ENCODE data around the gene AP3B1.
A peak's percentile ranks its signal among the peaks of the same experiment; 100 is the strongest.

The AP3B1 gene, protein sequence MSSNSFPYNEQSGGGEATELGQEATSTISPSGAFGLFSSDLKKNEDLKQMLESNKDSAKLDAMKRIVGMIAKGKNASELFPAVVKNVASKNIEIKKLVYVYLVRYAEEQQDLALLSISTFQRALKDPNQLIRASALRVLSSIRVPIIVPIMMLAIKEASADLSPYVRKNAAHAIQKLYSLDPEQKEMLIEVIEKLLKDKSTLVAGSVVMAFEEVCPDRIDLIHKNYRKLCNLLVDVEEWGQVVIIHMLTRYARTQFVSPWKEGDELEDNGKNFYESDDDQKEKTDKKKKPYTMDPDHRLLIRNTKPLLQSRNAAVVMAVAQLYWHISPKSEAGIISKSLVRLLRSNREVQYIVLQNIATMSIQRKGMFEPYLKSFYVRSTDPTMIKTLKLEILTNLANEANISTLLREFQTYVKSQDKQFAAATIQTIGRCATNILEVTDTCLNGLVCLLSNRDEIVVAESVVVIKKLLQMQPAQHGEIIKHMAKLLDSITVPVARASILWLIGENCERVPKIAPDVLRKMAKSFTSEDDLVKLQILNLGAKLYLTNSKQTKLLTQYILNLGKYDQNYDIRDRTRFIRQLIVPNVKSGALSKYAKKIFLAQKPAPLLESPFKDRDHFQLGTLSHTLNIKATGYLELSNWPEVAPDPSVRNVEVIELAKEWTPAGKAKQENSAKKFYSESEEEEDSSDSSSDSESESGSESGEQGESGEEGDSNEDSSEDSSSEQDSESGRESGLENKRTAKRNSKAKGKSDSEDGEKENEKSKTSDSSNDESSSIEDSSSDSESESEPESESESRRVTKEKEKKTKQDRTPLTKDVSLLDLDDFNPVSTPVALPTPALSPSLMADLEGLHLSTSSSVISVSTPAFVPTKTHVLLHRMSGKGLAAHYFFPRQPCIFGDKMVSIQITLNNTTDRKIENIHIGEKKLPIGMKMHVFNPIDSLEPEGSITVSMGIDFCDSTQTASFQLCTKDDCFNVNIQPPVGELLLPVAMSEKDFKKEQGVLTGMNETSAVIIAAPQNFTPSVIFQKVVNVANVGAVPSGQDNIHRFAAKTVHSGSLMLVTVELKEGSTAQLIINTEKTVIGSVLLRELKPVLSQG

DNA sequence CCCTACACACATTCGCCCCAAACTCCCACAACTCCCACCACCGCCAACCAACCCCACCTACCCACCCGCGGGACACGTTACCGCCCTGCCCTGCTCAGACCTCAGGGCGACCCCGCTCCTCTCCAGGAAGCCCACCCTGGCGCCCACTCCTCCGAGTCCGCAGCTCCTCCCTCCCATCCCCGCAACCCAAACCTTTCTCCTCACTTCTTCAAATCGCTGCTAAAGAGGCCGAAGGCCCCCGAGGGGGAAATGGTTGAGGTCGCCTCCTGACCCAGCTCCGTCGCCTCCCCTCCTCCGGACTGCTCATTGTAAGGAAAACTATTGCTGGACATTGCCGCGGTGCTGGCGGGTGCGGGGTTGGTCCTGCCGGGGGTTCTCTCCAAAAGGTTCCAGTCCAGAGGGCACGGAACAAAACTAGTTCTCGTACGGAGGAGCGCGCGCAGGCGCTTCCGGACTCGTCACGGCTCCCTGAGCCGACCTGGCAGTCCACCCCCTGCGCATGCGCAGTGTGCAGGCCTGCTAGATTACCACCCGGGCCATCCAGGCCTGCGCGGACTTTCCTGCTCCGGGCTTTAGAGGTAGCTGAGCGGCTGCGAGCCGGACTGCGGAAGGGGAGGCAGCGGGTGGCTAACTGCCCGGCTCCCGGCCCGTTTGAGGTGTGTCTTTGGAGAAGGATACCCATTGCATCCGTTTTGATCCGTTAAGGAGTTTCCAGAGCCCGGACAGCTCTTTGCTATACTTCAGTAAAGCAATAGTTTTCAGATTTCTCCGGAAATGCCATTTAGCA, at the start of gene AP3B1:
TSS of gene AP3B1 (minus strand) at position 451 of the 787 bp plus-strand sequence. CDS start at position 332, 119 bp downstream.
- peak; percentile 93 to 98 (median 97) for DNase-seq

DNA sequence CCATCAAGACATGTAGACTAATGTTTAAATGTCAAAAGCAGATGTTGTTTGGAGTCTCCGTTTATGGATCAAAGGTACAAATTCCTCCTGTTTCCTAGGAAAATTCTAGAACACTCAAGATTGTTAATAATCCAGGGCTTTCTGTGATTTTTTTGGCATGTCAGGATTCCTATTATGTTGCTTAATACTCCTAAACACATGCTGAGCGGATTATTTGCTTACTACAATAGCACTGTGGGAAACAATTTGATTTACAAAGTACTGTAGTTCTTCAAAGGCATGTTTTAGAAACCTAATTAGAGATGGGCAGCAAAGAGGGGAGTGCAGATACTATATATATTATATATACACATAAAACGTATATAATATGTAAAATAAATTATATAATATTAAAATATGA, 46.9 kb upstream of the AP3B1 start:
- DNase-seq: peak in 2 of 3 experiments; percentile 12 to 53

DNA sequence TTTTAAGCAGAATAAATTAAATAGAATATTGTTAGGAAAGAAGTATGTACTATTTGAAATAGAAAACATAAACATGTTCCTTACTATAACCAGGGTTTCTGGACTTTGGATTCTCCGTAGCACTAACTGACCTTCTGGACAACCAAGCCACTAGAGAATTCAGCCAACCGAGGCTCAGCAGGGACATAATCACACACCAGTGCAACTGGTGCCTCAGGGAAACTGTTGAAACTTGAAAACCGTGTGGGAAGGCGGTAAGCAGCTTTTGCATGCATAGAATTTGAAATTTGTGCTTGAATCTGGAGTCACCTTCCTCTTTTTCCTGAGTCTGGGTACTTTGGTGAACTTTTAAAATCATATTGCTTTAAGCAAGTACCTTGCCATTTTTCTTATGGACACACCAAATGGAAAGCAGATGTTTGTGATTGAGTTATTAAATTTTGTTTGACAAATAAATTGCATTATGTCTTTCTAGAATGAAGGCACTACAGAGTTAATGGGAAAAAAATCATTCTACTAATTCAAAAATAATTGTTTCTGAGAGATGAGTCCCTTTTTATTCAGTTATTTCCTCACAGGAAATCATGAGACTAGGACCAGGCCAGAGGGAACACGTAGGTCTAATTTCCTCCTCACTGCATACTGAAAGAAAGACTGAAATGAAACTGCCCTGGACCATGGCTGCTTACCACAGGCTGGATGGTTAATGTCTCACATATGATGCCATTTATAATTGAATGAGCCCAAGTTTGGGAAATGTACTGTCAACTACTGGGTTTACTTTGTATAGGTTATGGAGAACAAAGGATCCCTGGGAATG, 45.3 kb upstream of the AP3B1 start:
- no peak for DNase-seq

DNA sequence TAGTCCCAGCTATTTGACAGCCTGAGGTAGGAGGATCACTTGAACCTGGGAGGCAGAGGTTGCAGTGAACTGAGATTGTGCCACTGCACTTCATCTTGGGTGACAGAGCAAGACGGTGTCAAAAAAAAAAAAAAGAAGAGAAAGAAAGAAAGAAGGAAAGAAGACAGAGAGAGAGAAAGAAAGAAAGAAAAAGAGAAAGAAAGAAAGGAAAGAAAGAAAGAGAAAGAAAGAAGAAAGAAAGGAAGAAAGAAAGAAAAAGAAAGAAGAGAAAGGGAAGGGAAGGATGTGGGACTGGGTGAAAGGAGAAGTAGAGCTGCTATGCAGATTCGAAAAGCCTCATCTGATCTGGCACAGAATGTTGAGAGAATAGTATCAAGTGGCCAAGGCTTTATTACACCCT, 42.2 kb upstream of the AP3B1 start:
- no peak for DNase-seq

DNA sequence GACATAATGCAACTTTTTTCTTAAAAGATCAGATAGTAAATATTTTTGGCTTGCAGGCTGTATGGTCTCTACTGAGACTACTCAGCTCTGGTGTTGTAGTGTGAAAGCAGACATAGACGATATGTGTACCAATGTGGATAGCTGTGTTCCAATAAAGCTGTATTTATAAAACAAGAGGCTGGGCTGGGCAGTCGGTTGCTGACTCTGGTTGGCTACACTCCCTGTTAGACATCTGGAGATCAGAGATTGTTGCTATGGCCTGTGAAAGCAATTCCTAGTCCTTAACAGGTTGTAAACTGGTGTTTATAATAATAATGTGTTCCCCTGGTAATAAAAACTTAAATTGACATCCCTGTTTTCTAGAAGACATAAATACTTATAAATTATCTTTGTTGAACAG, 41.5 kb upstream of the AP3B1 start:
- no peak for DNase-seq

DNA sequence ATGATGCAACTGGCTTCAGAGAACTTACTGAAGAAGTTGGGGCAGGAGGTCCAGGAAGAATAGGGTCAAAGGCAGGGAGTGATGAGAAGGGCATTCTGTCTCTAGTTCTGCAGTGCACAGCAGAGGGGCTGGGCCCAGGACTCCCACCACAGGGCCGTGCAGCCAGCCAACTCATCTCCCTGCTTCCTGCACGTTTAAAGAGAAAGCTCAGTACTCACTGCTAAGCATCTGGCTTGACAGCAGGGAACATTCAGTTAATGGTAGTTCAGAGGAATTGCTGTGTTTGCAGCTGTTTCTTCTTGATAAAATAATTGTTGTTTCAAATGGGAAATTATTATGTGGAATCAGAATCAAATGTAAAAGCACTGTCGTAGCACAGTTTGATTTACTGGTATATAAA, 40.3 kb upstream of the AP3B1 start:
- DNase-seq: no peak

DNA sequence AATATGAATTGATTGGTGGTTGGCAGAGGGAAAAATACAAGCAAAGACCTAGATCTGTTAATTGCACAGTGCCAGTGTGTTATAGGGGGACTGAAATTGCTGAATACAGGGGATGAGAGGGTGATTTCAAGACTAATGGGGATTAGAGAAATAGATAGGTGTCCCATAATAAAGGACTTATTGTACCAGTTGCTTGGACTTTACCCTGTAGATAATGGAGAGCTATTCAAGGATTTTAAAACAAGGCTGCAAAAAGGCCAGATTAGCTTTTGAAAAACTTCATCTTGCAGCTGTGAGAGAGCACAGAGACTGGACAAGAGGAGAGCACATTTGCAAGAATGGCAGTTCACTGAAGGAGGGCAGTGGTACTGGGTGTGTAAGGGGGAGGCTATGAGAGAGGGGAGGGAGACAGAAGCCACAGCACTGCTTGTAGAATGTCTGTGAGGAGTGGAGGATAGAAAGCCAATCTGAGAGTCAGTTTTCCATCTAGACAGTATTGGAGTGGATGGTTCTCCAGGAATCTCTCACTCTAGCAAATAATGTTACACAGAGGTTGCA, 37.1 kb upstream of the AP3B1 start:
- no peak for DNase-seq

DNA sequence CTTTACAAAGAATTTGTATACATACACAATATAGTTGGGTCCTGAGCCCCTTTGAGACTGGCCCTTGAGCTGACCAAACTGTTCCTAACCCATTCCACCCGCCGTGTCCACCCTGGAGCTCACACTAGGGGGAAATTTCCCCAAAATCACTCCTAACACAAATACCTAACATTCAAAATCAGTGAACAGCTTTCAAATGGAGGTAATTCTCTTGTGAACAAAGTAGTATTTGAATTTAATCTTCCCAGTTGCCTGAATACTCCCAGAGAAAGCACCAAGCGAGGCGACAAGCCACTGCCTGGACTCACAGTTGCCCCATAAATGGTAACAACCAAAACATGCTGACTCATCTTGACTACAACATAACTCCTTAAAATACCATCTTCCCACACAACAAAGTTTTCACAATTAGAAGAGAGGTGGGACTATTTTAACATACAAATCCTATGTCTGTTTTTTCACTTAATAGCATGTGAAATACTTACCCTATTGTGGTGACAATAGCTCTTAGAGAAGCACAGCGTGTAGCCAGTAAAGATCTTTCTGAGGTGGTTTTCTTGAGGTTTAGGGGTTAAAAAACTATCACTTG, 34.2 kb upstream of the AP3B1 start:
- no peak for DNase-seq

DNA sequence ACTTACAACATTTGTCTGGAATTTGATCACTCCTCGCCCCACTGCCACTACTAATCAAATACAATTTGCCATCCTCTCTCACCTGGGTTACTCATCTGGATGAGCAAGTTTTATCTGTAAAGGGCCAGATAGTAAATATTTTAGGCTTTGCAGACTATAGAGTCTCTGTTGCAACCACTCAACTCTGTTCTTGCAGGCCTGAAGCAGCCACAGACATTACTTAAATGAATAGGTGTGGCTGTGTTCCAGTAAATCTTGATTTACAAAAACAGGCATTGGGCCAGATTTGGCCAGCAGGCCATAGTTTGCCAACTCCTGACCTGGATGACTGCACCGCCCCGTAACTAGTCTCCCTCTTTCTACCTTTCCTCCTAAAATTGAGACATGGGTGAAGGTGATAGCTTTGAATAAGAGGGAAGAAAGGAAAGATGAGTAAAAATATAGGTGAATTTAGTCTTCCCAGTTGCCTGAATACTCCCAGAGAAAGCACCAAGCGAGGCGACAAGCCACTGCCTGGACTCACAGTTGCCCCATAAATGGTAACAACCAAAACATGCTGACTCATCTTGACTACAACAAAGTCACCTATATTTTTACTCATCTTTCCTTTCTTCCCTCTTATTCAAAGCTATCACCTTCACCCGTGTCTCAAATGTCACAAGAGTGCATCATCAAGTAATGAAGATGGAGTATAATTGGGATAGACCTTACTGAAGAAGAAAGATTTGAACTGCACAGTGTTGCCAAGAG, 33.4 kb upstream of the AP3B1 start:
- DNase-seq: no peak

DNA sequence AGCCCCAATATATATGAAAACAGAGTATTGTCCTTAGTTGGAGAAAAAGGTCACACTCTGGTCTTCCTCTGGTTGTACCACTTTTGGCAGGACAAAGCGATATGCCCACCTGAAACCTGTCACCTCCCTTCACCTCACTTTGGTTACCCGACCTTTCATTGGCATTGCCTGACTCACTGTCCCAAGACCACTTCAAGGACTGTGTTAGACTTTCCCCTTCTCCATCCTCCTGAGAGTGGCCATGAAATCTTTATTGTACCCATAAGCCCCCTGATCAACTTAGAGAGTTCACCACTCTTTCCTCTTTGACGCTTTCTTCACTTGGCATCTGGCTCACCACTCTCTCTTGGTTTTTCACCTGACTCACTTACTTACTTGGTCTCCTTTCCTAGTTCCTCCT, 32.4 kb upstream of the AP3B1 start:
- no peak for DNase-seq

DNA sequence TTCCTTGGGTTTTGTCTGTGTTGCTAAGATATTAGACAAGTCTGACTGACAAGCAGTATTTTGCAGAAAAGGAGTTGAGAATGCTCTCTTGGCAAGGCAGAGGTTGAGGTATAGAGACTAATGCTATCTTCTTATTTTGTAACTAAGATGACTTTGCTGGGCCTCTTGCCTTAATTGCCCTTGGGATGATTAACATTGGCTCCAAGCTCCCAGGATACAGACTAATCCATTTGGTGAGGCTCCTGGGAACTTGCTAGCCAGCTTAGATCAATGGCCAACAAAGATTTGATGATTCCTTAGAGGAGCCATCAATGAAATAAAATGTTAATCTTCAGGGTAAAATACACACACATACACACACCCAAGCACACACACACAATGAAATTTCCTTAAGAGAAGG, 28.7 kb upstream of the AP3B1 start:
- DNase-seq: no peak

DNA sequence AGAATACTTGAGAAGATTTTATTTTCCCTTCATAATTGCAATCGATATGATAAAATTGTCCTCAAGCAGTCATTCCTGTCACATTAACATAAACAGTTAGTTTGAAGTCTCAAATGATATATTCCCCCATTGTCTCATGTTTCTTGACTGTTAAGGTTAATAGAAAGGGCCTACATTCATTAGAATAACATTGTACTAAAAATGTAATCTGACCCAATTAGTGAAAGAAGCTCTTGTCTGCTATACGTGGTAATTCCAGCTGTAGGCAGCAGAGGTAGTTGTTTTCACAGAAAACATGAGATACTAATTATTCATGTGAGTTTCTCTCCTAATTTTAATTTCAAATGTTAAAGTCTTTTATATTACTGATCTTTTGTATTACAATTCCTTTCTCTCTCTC, 25.9 kb upstream of the AP3B1 start:
- DNase-seq: peak; percentile 7 to 72 (median 18)

DNA sequence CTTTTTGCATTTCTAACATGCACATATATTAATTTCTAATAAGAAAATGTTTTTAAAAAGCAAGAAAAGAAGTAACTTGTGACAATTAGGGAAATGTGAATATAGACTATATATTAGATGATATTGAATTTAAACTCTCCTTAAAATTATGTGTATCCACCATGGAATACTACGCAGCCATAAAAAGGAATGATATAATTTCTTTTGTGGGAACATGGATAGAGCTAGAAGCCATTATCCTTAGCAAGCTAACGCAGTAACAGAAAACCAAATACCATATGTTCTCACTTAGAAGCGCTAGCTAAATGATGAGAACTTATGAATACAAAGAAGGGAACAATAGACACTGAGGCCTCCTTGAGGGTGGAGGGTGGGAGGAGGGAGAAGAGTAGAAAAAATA, 23.8 kb upstream of the AP3B1 start:
- DNase-seq: no peak

DNA sequence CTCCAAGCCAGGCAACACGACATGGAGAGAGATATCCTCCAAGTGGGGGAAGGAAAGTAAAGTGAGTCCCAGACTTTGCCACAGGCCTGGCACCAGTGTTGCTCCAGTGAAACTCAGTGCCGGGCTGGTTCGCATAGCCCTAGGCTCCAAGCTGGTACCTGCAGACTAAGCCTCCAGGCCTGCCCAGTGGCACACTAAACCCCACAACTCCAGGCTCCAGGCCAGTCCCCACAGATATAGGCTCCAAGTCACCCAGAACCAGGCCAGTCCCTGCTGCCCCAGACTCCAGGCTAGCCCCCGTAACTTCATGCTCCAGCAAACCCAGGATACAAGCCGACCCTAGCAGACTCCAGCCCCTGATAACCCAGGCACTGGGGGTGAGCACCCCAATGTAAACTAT, 23.0 kb upstream of the AP3B1 start:
- no peak for DNase-seq

DNA sequence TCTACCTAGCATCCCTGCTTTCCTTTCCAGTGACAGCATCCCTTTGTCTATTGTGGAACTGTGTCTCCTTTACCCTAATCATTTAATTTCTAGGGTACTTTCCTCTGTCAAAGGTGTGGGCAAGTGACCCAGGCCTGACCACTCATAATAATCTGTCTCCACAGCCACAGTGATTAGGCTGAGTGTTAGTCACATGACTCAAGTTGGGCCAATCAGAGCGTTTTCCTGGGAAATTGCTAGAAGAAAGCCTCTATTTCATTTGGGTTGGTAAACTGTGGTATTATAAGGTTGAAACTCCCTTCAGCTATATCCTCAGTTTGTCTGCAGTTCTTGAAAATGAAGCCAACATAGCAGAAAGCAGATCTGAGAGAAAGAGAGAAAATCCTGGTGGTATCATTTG, 14.2 kb upstream of the AP3B1 start:
- no peak for DNase-seq

DNA sequence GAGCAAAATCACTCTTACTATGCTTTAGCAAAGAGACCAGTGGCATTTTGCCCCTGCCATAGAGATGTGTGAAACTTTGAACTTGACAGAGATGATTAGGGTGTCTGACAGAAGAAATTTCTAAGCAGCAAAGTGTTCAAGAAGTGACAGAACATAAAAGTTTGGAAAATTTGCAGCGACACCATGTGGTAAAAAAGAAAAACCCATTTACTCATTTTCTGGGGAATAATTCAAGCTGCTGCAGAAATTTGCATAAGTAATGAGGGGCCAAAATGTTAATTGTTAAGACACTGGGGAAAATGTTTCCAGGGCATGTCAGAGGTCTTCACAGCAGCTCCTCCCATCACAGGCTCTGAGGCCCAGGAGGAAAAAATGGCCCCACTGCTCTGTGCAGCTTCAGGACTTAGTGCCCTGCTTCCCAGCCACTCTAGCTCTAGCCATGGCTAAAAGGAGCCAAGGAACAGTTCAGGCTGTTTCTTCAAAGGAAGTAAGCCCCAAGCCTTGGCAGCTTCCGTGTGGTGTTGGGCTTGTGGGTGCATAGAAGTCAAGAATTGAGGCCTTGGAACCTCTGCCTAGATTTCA, 6.1 kb upstream of the AP3B1 start:
- no peak for DNase-seq

DNA sequence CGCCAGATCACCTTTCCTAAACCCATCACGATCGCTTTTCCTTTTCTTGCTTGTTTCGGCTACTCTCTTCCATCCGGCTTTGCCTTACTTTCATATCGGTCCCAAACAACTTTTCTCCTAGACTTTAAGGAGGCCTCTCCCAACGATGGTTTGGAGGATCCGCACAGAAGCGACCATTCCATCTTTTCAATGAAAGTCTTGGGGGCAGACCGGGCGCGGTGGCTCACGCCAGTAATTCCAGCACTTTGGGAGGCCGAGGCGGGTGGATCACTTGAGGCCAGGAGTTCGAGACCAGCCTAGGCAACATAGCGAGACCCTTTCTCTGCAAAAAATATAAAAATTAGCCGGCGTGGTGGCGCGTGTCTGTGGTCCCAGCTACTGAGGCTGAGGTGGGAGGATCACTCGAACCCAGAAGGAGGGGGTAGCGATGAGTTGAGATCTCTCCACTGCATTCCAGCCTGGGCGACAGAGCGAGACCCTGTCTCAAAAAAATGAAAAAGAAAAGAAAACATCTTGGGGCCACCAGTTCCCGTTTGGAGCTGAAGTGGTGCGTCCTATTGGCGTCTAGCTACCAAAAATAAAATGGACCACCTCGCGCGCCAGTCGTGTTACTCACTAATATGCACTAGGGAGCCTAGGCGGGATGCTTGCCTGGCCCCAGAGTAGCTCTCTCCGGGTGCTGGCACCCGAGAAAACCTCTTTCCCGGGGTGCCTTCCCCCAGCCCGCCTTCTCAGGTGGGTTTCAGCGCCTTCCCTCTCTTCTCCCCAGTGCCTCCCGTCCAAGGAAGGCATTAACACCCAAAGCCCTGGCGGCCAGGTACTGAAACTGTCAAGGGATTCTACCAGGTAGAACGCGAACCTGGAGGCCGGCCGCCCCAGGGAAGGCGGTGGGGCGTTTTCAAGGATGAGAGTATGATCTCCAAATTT, 800 bp upstream of the AP3B1 start:
- DNase-seq: peak; percentile 42 to 53 (median 47)

DNA sequence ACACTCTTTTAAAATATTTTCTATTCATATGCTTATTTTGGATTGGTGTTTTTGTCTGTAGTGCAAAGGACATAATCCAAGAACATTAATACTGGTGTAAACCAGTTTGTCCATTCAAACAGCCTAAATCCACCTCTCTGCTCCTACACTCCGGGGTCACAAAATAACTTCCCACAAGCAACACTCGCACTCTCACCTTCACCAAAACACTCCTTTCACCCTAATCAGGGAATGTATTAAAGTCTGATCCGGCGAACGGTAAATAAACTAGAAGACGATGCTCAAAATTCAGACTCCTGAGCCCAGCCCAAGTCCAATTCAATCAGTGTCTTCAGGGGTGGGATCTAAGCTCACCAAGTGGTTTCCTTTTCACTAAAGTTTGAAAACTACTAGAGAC, 649 bp downstream of the AP3B1 start:
- peak in 1 of 3 experiments; percentile 26 for DNase-seq

DNA sequence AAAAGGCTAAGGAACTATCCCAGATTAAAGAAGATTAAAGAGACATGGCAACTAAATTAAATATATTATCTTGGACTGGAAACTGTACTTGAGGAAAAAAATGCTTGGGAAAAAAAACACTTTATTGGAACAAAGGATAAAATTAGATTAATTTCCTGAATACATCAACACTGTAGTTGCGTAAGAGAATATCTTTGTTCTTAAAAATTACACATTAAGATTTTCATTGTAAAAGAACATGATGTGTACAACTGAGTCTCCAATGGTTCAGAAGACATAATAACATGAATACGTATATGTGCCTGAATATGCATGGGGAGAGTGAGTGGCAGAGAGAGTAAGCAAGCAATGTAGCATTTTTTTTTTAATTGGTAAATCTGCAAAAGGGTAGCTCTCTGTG, 2.8 kb downstream of the AP3B1 start:
- DNase-seq: no peak

Measured in NCI-H1417 (cell line).